GM18909 (cell line): ENCODE data around the gene TNS1.

Source experiments
- ATAC-seq: cut with Tn5 transposase; IDR thresholded peaks from one replicate; pipeline ENCODE4 v1.9.1; 2021; ENCODE audit warnings: mild to moderate bottlenecking; ENCODE audit not compliant: unreplicated experiment, poor library complexity

TNS1 gene

DNA sequence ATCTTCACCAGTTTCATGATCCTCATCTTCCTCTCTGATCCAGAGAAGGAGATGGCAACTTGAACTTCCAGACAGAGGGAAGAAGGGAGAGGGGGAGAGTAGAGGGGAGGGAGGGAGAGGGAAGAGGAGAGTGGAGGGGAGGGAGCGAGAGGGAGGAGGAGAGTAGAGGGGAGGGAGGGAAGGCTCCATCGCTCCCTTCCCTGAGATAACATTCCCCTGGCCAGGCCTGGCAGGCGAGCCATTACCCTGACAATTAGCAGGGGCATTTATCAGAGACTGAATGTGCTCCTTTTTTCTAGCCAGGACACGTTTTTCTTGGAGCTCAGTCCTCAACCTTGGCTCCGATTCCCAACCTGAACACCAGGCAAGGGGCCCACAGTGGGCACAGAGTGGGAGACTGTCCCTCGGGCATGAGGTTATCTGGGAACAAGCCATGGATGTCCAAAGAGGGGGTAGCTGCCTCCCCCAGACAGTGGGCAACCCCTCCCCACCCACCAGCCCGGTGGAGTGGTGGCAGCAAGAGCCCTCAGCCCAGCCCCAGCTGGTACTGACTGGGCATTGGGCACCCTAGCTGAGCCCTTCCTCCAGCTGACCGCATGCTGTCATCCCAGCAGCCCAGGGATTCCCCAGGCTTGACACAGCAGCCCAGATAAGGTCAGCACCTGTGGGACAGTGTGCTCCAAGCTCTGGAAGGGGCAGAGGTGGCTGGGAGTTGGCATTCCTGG, 81.8 kb downstream of the TNS1 start:
- no peak for ATAC-seq

DNA sequence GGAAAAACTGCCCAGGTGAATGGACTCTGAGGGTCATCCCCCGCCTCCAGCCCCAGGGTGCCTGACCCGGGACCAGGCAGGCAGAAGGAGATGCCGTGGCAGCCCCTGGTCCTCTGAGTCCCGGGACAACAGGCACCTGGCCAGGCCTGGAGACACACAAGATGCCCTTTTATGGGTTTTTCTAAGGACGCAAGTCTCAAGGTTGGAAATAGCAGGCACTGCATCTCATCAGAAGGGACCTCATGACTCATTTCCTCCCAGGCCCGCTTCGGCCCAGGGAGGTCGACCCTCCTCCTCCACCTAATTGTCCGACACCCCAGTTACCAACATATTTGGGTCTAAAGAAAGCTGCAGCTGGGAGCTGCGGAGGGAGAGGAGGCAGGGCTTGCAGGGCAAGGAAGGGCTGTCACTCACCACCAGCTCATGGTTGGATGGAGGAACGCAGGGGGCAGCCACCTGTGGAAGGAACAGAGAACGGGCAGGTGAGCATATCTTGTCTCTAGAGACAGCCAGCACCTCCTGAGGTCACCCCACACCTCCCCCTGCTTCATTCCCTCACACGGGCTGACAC, 82.9 kb downstream of the TNS1 start:
- ATAC-seq, result no peak

DNA sequence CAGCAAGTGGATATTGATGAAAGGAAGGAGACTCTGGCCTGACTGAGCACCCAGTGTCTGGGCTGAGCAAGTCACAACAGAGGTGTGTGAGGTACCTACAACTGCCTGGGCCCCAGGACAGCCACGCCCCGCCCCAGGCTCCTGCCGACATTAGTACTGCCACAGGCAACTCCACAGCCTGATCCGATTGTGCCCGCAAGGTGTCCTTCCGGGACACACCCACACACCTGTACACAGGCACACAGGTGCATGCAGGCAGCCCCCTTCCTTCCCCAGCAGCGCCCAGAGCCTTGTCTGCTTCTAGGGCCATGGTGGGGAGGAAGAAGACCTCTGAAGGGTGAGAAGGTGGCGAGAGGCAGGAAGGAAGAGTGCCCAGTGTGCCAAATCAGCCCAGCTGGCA, 83.6 kb downstream of the TNS1 start:
- ATAC-seq, result no peak

DNA sequence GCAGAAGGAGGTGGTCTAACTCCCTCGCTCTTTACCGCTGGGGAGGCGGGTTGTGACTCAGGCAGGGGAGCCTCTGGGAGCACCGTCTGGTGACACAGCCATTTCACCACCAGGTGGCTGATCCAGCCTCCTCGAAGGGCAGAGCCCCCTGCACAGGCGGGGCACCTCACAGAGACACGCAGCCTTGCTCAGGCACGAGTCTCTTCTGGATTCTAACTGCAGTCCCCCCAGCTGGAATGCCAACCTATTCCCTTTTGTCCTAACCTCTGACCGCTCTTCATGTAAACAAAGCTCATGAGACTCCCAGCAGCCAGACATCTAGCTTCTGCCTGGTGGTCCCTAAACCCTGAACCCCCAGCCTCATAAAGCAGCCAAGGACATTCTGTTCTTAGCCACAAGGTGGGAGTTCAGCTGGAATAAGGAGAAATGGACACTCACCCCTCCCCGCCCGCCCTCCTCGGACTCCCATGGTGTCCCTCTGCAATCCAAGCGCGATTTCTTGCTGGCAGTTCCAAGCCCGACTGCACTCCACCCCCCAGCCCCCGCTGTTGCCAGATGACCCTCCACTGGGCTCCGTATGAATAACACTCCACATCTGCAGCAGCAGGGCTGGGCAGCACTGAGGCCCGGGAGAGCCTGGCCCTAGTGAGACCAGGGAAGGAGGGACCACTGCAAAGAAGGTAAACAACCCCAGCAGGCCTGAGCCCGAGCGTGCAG, 84.3 kb downstream of the TNS1 start:
- ATAC-seq, result no peak

GRCh38 chr2:217916504-217917254, 86.1 kb downstream of the TNS1 start:
- no peak for ATAC-seq

- ATAC-seq, result no peak
Measured at GRCh38 chr2:217915706-217916105, 87.1 kb downstream of the TNS1 start.

DNA sequence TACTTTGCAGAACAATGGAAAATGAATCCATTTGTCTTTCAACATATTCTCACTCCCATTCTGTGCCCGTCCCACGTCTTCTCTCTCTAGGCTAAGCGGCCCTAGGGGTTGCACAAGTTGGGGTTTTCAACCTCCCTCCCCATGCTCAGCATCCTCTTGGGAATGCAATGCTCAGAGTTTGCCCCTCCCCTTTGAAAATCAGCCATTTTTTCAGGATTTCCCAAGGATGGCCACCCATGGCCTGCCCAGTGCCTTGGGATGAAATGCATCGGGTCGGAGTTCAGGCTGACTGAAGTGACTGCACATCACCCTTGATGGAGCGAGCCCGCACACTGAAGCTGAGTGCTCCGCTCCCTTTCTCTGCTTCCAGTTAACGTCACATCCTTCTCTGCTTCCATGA, 87.9 kb downstream of the TNS1 start:
- ATAC-seq, result no peak

- no peak for ATAC-seq
Measured at GRCh38 chr2:217914078-217914477, 88.7 kb downstream of the TNS1 start.

- no peak for ATAC-seq
Measured at GRCh38 chr2:217913436-217913835, 89.4 kb downstream of the TNS1 start.

DNA sequence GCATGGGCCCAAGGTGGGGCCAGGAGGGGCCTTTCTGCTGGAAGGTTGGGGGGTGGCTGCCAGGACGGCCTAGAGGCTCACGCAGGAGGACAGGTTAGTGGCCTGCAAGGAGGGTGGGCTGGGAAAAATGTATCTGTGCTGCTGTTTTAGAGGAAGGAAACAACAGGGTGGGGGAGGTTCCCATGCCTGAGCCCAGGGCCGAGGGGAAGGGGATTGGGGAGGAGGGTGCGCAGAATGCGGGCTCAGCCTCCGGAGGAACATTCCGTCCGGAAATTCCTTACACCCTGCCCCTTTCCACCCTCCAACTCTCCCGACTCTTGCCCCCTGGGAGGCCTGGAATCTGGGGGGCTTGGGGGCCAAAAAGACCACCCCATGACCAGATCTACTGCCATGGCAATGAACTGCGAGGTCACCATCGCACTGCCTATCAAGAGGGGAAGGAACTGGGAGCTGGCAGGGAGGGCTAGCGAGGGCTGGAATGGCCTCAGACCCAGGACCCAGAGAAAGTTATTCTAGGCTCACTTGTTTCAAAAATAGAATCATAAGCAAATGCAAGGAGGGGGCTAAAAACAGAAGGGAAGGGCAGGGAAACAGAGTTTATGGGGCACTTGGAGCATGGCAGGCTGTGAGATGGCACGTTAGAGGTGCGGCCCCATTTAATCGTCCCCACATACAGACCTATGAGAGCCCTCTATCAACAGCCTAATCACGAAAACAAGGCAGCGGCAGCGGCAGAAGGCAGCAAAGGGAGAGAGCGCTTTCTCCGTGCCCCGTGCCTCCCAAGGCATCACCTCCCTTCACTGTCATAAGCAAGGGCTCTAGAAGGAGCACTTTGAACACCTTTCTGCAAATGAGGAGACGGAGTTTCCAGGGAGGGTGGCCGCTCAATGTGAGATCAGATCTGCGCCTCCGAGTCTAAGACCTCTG, 90.4 kb downstream of the TNS1 start:
- ATAC-seq, result no peak

DNA sequence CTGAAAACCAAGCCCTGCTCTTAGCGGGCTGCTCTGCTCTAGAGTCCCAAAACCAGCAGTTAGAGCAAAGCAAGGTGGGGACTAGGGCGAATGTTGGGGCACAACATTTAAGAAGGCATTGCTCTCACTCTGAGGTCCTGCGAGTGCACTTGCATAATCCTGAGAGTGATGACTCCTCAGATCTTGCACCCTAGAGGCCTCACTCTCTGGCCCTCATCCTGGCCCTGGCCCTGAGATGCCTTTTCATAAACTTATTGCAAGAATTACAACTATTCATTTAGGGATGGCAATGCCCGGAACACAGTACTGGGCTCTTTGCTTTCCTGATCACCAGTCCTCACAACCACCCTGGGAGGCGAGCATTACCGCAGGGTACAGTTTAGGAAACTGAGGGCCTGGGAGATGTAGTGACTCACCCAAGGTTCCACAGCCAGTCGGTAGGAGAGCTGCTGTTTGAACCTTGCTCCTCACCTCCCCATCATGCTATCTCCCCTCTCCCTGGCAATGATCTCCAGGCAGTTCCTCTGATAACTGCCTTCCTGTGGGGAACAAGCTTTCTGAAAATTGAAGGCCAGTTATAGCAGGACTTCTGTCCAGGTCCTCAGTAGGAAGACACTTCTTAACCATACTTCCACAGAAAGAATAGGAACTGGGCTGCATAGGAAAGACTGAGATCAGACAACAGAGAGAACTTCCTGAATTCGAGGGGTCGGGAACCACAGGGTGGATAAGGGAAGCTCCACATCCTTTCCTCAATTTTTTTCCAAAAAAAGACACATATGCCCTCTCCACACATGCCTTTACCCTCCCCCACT, 91.3 kb downstream of the TNS1 start:
- no peak for ATAC-seq

DNA sequence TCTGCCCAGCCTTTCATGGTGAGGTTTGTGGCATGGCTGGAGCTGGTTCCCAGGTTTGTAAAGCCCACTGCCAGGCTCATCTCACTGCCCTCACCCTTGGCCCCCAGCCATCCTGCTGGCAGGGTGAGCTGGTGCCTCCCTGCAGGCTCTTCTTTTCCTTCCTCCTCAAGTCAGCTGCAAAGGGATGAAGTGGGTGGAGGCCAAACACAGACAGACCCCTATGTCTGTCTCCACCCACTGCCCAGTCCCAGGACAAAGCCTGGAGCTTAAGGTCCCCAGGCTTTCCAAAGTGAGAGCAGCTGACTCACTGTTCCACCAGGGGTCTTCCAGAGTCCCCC, 92.0 kb downstream of the TNS1 start:
- no peak for ATAC-seq

GRCh38 chr2:217909156-217909820, 93.5 kb downstream of the TNS1 start:
- no peak for ATAC-seq

GRCh38 chr2:217908544-217908943, 94.3 kb downstream of the TNS1 start:
- no peak for ATAC-seq

DNA sequence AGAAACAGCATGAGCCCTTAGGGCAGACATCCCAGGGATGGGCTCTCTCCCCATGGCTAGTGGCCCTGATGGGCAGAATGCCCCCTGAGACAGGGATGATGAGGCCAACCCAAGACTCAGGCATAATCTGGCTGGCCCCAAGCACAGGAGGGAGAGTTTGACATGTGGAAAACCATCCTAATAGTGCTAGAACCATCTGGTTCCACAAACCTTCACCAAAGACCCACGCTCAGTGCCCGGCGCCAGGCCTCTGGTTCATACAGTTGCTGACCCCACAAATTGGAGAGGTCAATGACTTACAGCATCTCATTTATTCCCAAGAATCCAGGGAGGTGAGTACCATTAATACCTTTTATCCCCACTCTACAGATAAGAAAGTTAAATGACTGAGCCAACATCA, 95.5 kb downstream of the TNS1 start:
- no peak for ATAC-seq

GRCh38 chr2:217906798-217907197, 96.0 kb downstream of the TNS1 start:
- no peak for ATAC-seq

GRCh38 chr2:217905896-217906295, 96.9 kb downstream of the TNS1 start:
- ATAC-seq, result no peak

DNA sequence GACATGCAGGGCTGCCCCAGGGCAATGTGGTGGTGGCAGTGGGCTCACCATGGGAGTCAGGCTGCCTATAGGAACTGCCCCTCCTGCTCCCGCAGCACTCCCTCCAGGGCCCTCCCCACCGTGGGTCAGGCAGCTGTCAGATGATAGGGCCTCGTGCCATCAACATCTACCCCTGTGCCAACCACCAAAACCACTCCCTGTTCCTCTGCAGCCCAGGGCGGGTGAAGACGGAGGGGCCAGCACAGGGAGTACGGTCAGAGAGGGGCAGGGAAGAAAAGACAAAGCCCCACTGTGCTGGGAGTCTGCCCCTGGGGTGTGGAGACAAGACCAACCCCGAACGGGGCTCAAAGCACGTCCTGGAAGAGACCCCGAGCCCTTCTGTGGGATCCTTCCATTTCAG, 97.4 kb downstream of the TNS1 start:
- ATAC-seq, result no peak

DNA sequence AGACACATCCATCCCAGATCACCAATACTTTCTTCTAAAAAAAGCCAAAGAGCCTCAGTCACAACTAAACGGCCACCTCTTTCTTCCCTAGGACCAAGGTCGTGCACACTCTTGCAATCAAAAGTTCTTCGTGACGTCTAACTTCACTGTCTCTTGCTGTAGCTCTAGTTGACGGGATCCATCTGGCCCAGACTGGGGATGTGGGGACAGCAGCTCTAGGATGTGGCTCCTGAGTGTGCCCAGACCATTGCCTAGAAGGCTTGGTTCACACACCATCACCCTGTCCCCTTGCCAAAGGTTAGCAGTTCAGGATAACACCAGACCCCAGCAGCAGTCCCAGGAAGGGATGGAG, 98.2 kb downstream of the TNS1 start:
- ATAC-seq, result no peak
